ENCODE data around the gene SULT4A1.

DNA sequence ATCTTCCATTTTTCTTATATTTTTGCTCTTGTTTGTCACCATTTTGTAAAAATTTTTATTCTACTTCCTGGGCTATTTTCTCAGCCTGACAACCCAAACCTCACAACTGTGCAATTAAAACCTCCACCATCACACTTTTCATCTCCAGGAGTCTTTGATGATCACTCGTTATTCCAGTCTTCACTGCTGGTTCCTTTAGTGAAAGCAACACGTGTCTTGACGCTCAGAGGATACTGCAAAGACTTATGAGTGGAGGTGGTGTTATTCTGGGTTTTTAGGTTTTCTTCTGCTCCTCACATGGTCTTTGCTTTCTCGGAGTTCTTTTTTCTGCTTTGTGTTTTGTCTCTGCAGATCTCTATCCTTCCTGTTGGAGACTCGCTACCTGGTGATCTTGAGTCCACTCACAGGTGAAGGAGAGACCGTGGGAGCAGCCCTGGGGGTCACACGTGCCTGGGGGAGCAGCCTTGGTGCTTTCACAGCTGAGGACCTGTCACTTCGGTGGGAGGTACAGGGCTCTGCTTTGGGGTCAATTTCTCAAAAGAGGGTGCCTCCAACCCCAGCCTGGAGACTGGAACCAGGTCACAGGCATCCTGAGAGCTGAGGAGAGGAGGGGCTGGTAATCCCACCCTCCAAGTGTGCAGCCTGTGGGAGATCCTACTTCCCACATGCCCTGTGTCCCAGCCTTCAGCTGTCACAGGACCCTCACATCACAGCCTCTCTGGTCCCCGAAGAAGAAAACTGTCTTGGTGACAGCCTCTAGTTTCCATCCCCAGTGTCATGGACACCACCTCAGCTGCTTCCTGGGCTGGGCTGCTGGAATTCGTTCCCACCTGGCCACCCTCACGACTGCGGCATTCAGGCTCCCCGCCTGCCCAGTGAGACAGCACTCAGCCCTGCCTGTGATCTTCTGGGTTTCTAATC lies 11.0 kb downstream of the SULT4A1 start:
- TF ChIP-seq JUN (CRISPR knock-in tag; IDR thresholded peaks at IDR 0.05) = no peak
- TF ChIP-seq, protein P1, sequence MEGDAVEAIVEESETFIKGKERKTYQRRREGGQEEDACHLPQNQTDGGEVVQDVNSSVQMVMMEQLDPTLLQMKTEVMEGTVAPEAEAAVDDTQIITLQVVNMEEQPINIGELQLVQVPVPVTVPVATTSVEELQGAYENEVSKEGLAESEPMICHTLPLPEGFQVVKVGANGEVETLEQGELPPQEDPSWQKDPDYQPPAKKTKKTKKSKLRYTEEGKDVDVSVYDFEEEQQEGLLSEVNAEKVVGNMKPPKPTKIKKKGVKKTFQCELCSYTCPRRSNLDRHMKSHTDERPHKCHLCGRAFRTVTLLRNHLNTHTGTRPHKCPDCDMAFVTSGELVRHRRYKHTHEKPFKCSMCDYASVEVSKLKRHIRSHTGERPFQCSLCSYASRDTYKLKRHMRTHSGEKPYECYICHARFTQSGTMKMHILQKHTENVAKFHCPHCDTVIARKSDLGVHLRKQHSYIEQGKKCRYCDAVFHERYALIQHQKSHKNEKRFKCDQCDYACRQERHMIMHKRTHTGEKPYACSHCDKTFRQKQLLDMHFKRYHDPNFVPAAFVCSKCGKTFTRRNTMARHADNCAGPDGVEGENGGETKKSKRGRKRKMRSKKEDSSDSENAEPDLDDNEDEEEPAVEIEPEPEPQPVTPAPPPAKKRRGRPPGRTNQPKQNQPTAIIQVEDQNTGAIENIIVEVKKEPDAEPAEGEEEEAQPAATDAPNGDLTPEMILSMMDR (IDR thresholded peaks at IDR 0.05) = no peak
- TF ChIP-seq, protein P2, sequence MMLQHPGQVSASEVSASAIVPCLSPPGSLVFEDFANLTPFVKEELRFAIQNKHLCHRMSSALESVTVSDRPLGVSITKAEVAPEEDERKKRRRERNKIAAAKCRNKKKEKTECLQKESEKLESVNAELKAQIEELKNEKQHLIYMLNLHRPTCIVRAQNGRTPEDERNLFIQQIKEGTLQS (CRISPR knock-in tag; conservative IDR thresholded peaks at IDR 0.05) = no peak
- TF ChIP-seq, protein P3, sequence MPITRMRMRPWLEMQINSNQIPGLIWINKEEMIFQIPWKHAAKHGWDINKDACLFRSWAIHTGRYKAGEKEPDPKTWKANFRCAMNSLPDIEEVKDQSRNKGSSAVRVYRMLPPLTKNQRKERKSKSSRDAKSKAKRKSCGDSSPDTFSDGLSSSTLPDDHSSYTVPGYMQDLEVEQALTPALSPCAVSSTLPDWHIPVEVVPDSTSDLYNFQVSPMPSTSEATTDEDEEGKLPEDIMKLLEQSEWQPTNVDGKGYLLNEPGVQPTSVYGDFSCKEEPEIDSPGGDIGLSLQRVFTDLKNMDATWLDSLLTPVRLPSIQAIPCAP (CRISPR knock-in tag; IDR thresholded peaks at IDR 0.05) = no peak
- no peak for TF ChIP-seq PRRX2 (CRISPR knock-in tag; IDR thresholded peaks at IDR 0.05)
- TF ChIP-seq ZNF121 (CRISPR knock-in tag; IDR thresholded peaks at IDR 0.05) = no peak

Measured in WTC11 (cell line).